B cell (primary cell): ENCODE results near the gene PDPR. TPM values are rescaled to one million over a fixed set of nuclear protein-coding genes. Genes with fewer than 3 reads are reported as not detected.

Experiments
- ATAC-seq: fragments of 200-7000 bp; cut with Tn5 transposase; one replicate; pipeline ENCODE4 v1.10.0; 2021; ENCODE audit warnings: low read depth, mild to moderate bottlenecking, moderate number of reproducible peaks, moderate library complexity
- CTCF ChIA-PET: fragments of 350-600 bp; sonication (Branson Sonifier 250); formaldehyde crosslinking; loops from one replicate; lab custom pipeline; 2021; ENCODE audit warnings: antibody characterized with exemption, inconsistent platforms; lab: Charles Lee
- POLR2A ChIA-PET: fragments of 350-600 bp; sonication (Branson Sonifier 250); formaldehyde crosslinking; loops from one replicate; lab custom pipeline; 2021; ENCODE audit warnings: antibody characterized with exemption; lab: Charles Lee
- DNase-seq: peaks from one replicate; pipeline ENCODE4 v3.0.0; 2013
- H2AFZ ChIP-seq: 2 replicates; pipeline ENCODE4 v1.6.1; 2012; ENCODE audit warnings: mild to moderate bottlenecking, low read depth, low read length; ENCODE audit not compliant: insufficient read depth, poor library complexity, severe bottlenecking
- H3K27ac ChIP-seq, 2 donors: 1 replicate in 1 of 2; 2 replicates in 1 of 2; pipeline ENCODE4 v1.5.1; 2012 to 2013; ENCODE audit warnings: low read length in 2 of 2, mild to moderate bottlenecking in 2 of 2, moderate library complexity in 1 of 2
- H3K27me3 ChIP-seq, 4 experiments: fragments of 200-600 bp in 1 of 4; sonication (generic) in 1 of 4; replicated peaks in 1 of 4; 1 replicate in 2 of 4; 2 replicates in 2 of 4; pipeline versions ENCODE4 v1.6.1 to v1.7.0; 2013 to 2016; ENCODE audit warnings: low read length in 3 of 4, mild to moderate bottlenecking in 2 of 4, mixed read lengths in 1 of 4, moderate library complexity in 1 of 4; ENCODE audit not compliant: insufficient read depth in 4 of 4, control insufficient read depth in 3 of 4; ENCODE audit errors: control extremely low read depth in 1 of 4
- H3K36me3 ChIP-seq, 2 experiments: replicated peaks in 1 of 2; 1 replicate in 1 of 2; 2 replicates in 1 of 2; pipeline versions ENCODE4 v1.6.1 to v1.7.1; 2013; ENCODE audit warnings: low read length in 1 of 2; ENCODE audit not compliant: insufficient read depth in 2 of 2, control insufficient read depth in 1 of 2; ENCODE audit errors: control extremely low read depth in 1 of 2, extremely low read depth in 1 of 2
- H3K4me1 ChIP-seq, 2 donors: fragments of 200-600 bp in 1 of 2; sonication (generic) in 1 of 2; 1 replicate in 1 of 2; 2 replicates in 1 of 2; pipeline versions ENCODE4 v1.5.1 to v1.6.1; 2013 to 2017; ENCODE audit warnings: low read length in 2 of 2; ENCODE audit not compliant: control insufficient read depth in 2 of 2, insufficient read depth in 2 of 2
- H3K4me2 ChIP-seq: replicated peaks from 2 replicates; pipeline ENCODE3; 2012; ENCODE audit warnings: mild to moderate bottlenecking, low read depth, low read length; ENCODE audit not compliant: poor library complexity, severe bottlenecking
- H3K4me3 ChIP-seq, 5 experiments: fragments of 200-600 bp in 1 of 5; sonication (generic) in 1 of 5; 1 replicate in 3 of 5; 2 replicates in 2 of 5; pipeline versions ENCODE4 v1.5.1 to v1.7.0; 2011 to 2016; ENCODE audit warnings: low read length in 4 of 5, mild to moderate bottlenecking in 4 of 5, low read depth in 2 of 5, control low read depth in 1 of 5, moderate library complexity in 1 of 5; ENCODE audit not compliant: insufficient read depth in 1 of 5; ENCODE audit errors: control extremely low read depth in 1 of 5, extremely low read depth in 1 of 5
- H3K79me2 ChIP-seq: fragments of 200-600 bp; sonication (generic); one replicate; pipeline ENCODE4 v1.6.0; 2016; ENCODE audit warnings: low read length; ENCODE audit not compliant: control insufficient read depth, insufficient read depth
- H3K9ac ChIP-seq: fragments of 200-600 bp; sonication (generic); 2 replicates; pipeline ENCODE4 v1.6.1; 2017; ENCODE audit warnings: mild to moderate bottlenecking, low read length, moderate library complexity
- H3K9me3 ChIP-seq, 3 donors: one replicate each; pipeline versions ENCODE4 v1.6.1 to v1.7.1; 2013; ENCODE audit warnings: low read length in 2 of 3; ENCODE audit not compliant: control insufficient read depth in 2 of 3, insufficient read depth in 1 of 3; ENCODE audit errors: control extremely low read depth in 1 of 3
- H4K20me1 ChIP-seq: 2 replicates; pipeline ENCODE4 v1.6.0; 2012; ENCODE audit warnings: mild to moderate bottlenecking, low read length; ENCODE audit not compliant: insufficient read depth, control insufficient read depth, poor library complexity, severe bottlenecking
- H3K27ac Mint-ChIP-seq: one replicate; pipeline ENCODE4 v1.8.0; 2021; ENCODE audit warnings: mixed read lengths
- H3K27me3 Mint-ChIP-seq: one replicate; pipeline ENCODE4 v1.8.0; 2021; ENCODE audit warnings: mixed read lengths
- H3K4me1 Mint-ChIP-seq: one replicate; pipeline ENCODE4 v1.8.0; 2021; ENCODE audit warnings: mixed read lengths
- H3K4me3 Mint-ChIP-seq: one replicate; pipeline ENCODE4 v1.8.0; 2021; ENCODE audit warnings: mixed read lengths
- H3K9me3 Mint-ChIP-seq: one replicate; pipeline ENCODE4 v1.8.0; 2022; ENCODE audit warnings: mixed read lengths; ENCODE audit not compliant: insufficient read depth
- EZH2 ChIP-seq: IDR thresholded peaks from 2 replicates; pipeline ENCODE4 v1.6.1; 2012; ENCODE audit warnings: borderline replicate concordance, low read depth, mild to moderate bottlenecking, moderate library complexity, low read length; ENCODE audit not compliant: insufficient read depth, poor library complexity, severe bottlenecking
- WGBS: methylation state at CpG from one replicate; pipeline ENCODE4 v1.1.5; 2013; ENCODE audit warnings: missing lambda C conversion rate; ENCODE audit not compliant: insufficient coverage; 5-methylcytosine and 5-hydroxymethylcytosine counted together
- intact Hi-C: fragments of 100-400 bp; cut with micrococcal nuclease; formaldehyde crosslinking; loops from one replicate; pipeline ENCODE4 v1.10.0; 2022
- polyA plus RNA-seq: library from polyadenylated mRNA; depleted of rRNA; stranded (reverse); fragments of >200 nt; gene quantifications from 2 replicates; pipeline ENCODE4 v1.2.3, GENCODE V29; 2012
- total RNA-seq, 2 donors: library from RNA; stranded (reverse); fragments of 120-200 nt in 1 of 2; gene quantifications; 1 replicate in 1 of 2; 2 replicates in 1 of 2; pipeline versions ENCODE4 v1.2.3 to v1.2.4, GENCODE V29; 2013 to 2022
- TF ChIP-seq, protein P1 (sequence below): fragments of 200-600 bp; IDR thresholded peaks from one replicate; pipeline ENCODE4 v1.8.0; 2022; ENCODE audit warnings: antibody characterized with exemption, mild to moderate bottlenecking

Gene PDPR
- total and polyA plus RNA-seq, 2 donors (not counting 1 experiment from before 2014, with no cell fraction given) = 14.7 to 28.3 TPM

DNA sequence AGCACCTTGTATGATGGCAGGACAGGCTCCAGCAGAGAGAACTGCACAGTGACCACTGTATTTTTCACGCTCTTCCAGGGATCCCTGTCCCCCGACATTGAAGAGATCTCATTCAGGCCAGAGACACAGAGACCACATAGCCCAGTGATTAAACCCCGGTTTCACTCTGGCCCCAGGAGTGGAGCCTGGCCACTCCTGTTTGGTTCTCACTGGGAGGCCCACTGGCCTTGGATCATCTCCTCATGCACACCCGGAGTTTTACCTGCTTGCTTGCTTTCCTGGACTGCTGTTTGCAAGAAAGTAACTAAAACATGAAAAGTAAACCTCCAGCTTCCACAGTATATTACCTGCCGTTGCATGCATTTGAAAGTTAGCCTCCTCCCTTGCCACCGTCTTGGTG lies 46.3 kb downstream of the PDPR start:
- DNase-seq (no peak), ATAC-seq (no peak)
- Mint-ChIP-seq H3K9me3 (no peaks in the 10 kb centered on the region), H3K27me3 (no peaks in the 10 kb centered on the region), H3K4me1 (peaks cover 3% of the 10 kb centered on the region), H3K27ac (no peak overlapping the region), H3K4me3 (no peak overlapping the region)
- H3K4me3 ChIP-seq = no peak overlapping the region
- 90% methylated on average over 6 of the region's 6 CpGs for WGBS
- no peak overlapping the region for H3K9ac ChIP-seq
- POLR2A ChIA-PET = no interaction called here
- CTCF ChIA-PET = interaction anchor here (1.1 kb wide), 1 partner anchor 11 kb away, joined by 9 read pairs; no protein-coding TSS in a partner anchor
- no peaks in the 10 kb centered on the region for H3K27me3 ChIP-seq
- H4K20me1 ChIP-seq = no peaks in the 10 kb centered on the region
- no peaks in the 10 kb centered on the region for H3K9me3 ChIP-seq
- intact Hi-C loops = loop anchor here (10.0 kb wide), 2 partner anchors 104 to 494 kb away; no protein-coding TSS in a partner anchor
- H2AFZ ChIP-seq = no peak overlapping the region
- H3K79me2 ChIP-seq = no peaks in the 10 kb centered on the region
- H3K36me3 ChIP-seq = peaks cover 13 to 75% of the 10 kb centered on the region in 2 experiments
- H3K4me1 ChIP-seq = no peaks in the 10 kb centered on the region
- TF ChIP-seq, protein P1, sequence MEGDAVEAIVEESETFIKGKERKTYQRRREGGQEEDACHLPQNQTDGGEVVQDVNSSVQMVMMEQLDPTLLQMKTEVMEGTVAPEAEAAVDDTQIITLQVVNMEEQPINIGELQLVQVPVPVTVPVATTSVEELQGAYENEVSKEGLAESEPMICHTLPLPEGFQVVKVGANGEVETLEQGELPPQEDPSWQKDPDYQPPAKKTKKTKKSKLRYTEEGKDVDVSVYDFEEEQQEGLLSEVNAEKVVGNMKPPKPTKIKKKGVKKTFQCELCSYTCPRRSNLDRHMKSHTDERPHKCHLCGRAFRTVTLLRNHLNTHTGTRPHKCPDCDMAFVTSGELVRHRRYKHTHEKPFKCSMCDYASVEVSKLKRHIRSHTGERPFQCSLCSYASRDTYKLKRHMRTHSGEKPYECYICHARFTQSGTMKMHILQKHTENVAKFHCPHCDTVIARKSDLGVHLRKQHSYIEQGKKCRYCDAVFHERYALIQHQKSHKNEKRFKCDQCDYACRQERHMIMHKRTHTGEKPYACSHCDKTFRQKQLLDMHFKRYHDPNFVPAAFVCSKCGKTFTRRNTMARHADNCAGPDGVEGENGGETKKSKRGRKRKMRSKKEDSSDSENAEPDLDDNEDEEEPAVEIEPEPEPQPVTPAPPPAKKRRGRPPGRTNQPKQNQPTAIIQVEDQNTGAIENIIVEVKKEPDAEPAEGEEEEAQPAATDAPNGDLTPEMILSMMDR = no peak
- no peak for TF ChIP-seq EZH2
- no peak overlapping the region for H3K27ac ChIP-seq
- no peak overlapping the region for H3K4me2 ChIP-seq

DNA sequence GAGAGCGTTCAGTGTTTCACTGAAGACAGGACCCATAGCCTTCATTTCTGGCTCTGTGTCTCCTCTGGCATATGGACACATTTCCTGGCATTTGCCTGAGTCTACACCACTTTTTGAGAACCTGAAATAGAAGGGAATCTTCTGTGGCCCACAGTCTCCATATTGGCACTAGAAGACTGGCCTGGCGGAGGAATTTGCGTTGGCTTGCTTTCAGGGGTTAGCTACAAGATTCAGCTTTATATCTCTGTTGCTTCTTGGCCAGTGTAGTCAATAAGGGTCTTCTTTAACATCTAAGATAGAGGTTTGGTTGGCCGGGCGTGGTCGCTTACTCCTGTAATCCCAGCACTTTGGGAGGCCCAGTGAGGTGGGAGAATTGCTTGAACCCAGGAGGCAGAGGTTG lies 46.7 kb downstream of the PDPR start:
- ATAC-seq (no peak), DNase-seq (no peak)
- WGBS = 100% methylated on average over 4 of the region's 6 CpGs
- TF ChIP-seq, protein P1 = no peak
- TF ChIP-seq EZH2 = no peak
- no peak overlapping the region for H3K4me3 Mint-ChIP-seq
- no peak overlapping the region for H3K9ac ChIP-seq
- no peaks in the 10 kb centered on the region for H3K9me3 Mint-ChIP-seq
- H3K4me2 ChIP-seq = no peak overlapping the region
- intact Hi-C loops = loop anchor here (10.0 kb wide), 2 partner anchors 104 to 494 kb away; no protein-coding TSS in a partner anchor
- no peaks in the 10 kb centered on the region for H3K4me1 ChIP-seq
- CTCF ChIA-PET = no interaction called here
- H3K27me3 ChIP-seq = no peaks in the 10 kb centered on the region
- POLR2A ChIA-PET = no interaction called here
- no peak overlapping the region for H3K27ac ChIP-seq
- H3K4me3 ChIP-seq = no peak overlapping the region
- no peak overlapping the region for H3K27ac Mint-ChIP-seq
- no peaks in the 10 kb centered on the region for H3K9me3 ChIP-seq
- H2AFZ ChIP-seq = no peak overlapping the region
- peaks cover 13 to 71% of the 10 kb centered on the region in 2 experiments for H3K36me3 ChIP-seq
- H4K20me1 ChIP-seq = no peaks in the 10 kb centered on the region
- no peaks in the 10 kb centered on the region for H3K27me3 Mint-ChIP-seq
- H3K79me2 ChIP-seq = no peaks in the 10 kb centered on the region
- H3K4me1 Mint-ChIP-seq = peaks cover 3% of the 10 kb centered on the region
